ENCODE data around the gene POLR2A. TPM values are rescaled to one million over a fixed set of nuclear protein-coding genes. Genes with fewer than 3 reads are reported as not detected.

Gene POLR2A
- total and polyA plus RNA-seq, 10 of the 15 experiments (the other 5 are each of a cell fraction or from before 2014, with no cell fraction given) = 1.7 to 121 (median 33.4) TPM

Small RNA genes lying within 50 kb of the gene (small RNA-seq; reads per million reads assigned to genes)
- not detected for gene RF00019

Other genes starting within 250 kb of the POLR2A start
Only the 7 nearest of the 40 such genes appear.
- gene SPEM2, start 58.8 kb upstream of the POLR2A start, total RNA-seq (2014; rRNA removed) = not detected in 2 replicates
- not detected in 2 replicates for gene SPEM2, start 58.8 kb upstream of the POLR2A start, total RNA-seq (2014; rRNA removed; fragmentation: Illumina TruSeq; extraction: Trizol)
- not detected in 2 replicates for gene SPEM2, start 58.8 kb upstream of the POLR2A start, total RNA-seq (2021)
- gene SPEM2, start 58.8 kb upstream of the POLR2A start, polyA plus RNA-seq (2011; rRNA removed) = not detected in 2 replicates
- gene SPEM2, start 58.8 kb upstream of the POLR2A start, polyA plus RNA-seq (2014; fragmentation: Illumina TruSeq; extraction: Trizol) = not detected in 2 replicates
- not detected for gene SPEM2, start 58.8 kb upstream of the POLR2A start, polyA plus RNA-seq (2014; fragmentation: Nextera tagmentation; extraction: Ambion mirVana)
- gene SPEM2, start 58.8 kb upstream of the POLR2A start, polyA plus RNA-seq (2014; rRNA removed) = not detected in 2 replicates
- not detected for gene SPEM2, start 58.8 kb upstream of the POLR2A start, polyA plus RNA-seq (2016; fragmentation: Nextera tagmentation; extraction: Ambion mirVana)
- gene SPEM3, start 55.5 kb upstream of the POLR2A start, total RNA-seq (2014; rRNA removed) = not detected in 2 replicates
- gene SPEM3, start 55.5 kb upstream of the POLR2A start, total RNA-seq (2014; rRNA removed; fragmentation: Illumina TruSeq; extraction: Trizol) = not detected in 2 replicates
- not detected in 2 replicates for gene SPEM3, start 55.5 kb upstream of the POLR2A start, total RNA-seq (2021)
- not detected in 2 replicates for gene SPEM3, start 55.5 kb upstream of the POLR2A start, polyA plus RNA-seq (2011; rRNA removed)
- gene SPEM3, start 55.5 kb upstream of the POLR2A start, polyA plus RNA-seq (2014; fragmentation: Illumina TruSeq; extraction: Trizol) = not detected in 2 replicates
- gene SPEM3, start 55.5 kb upstream of the POLR2A start, polyA plus RNA-seq (2014; fragmentation: Nextera tagmentation; extraction: Ambion mirVana) = not detected
- gene SPEM3, start 55.5 kb upstream of the POLR2A start, polyA plus RNA-seq (2014; rRNA removed) = not detected in 2 replicates
- gene SPEM3, start 55.5 kb upstream of the POLR2A start, polyA plus RNA-seq (2016; fragmentation: Nextera tagmentation; extraction: Ambion mirVana) = not detected
- gene TMEM102, start 48.9 kb upstream of the POLR2A start, total RNA-seq (2014; rRNA removed) = 14.0 and 14.8 TPM in 2 replicates
- 4.2 and 5.1 TPM in 2 replicates for gene TMEM102, start 48.9 kb upstream of the POLR2A start, total RNA-seq (2014; rRNA removed; fragmentation: Illumina TruSeq; extraction: Trizol)
- 13.9 and 14.4 TPM in 2 replicates for gene TMEM102, start 48.9 kb upstream of the POLR2A start, total RNA-seq (2021)
- 2.6 and 6.5 TPM in 2 replicates for gene TMEM102, start 48.9 kb upstream of the POLR2A start, polyA plus RNA-seq (2011; rRNA removed)
- 1.9 and 4.5 TPM in 2 replicates for gene TMEM102, start 48.9 kb upstream of the POLR2A start, polyA plus RNA-seq (2014; fragmentation: Illumina TruSeq; extraction: Trizol)
- under 1 TPM in 1 of 2 experiments, not detected in 1; 0.04 TPM for gene TMEM102, start 48.9 kb upstream of the POLR2A start, polyA plus RNA-seq (2014; fragmentation: Nextera tagmentation; extraction: Ambion mirVana)
- 10.5 and 11.1 TPM in 2 replicates for gene TMEM102, start 48.9 kb upstream of the POLR2A start, polyA plus RNA-seq (2014; rRNA removed)
- 10 to 100 TPM; 11.3 to 12.8 TPM for gene TMEM102, start 48.9 kb upstream of the POLR2A start, polyA plus RNA-seq (2016; fragmentation: Nextera tagmentation; extraction: Ambion mirVana)
- gene FGF11, start 44.9 kb upstream of the POLR2A start, total RNA-seq (2014; rRNA removed) = 2.3 and 3.0 TPM in 2 replicates
- gene FGF11, start 44.9 kb upstream of the POLR2A start, total RNA-seq (2014; rRNA removed; fragmentation: Illumina TruSeq; extraction: Trizol) = 1.8 and 2.4 TPM in 2 replicates
- gene FGF11, start 44.9 kb upstream of the POLR2A start, total RNA-seq (2021) = 3.0 TPM in 2 replicates
- 15.6 and 21.1 TPM in 2 replicates for gene FGF11, start 44.9 kb upstream of the POLR2A start, polyA plus RNA-seq (2011; rRNA removed)
- gene FGF11, start 44.9 kb upstream of the POLR2A start, polyA plus RNA-seq (2014; fragmentation: Illumina TruSeq; extraction: Trizol) = 3.5 and 4.1 TPM in 2 replicates
- 1 to 10 TPM in 1 of 2 experiments, under 1 TPM in 1; 0.69 to 1.3 TPM for gene FGF11, start 44.9 kb upstream of the POLR2A start, polyA plus RNA-seq (2014; fragmentation: Nextera tagmentation; extraction: Ambion mirVana)
- gene FGF11, start 44.9 kb upstream of the POLR2A start, polyA plus RNA-seq (2014; rRNA removed) = 2.3 and 2.8 TPM in 2 replicates
- 1 to 10 TPM in 1 of 2 experiments, under 1 TPM in 1; 0.97 to 1.8 TPM for gene FGF11, start 44.9 kb upstream of the POLR2A start, polyA plus RNA-seq (2016; fragmentation: Nextera tagmentation; extraction: Ambion mirVana)
- 10.8 and 12.0 TPM in 2 replicates for gene CHRNB1, start 39.3 kb upstream of the POLR2A start, total RNA-seq (2014; rRNA removed)
- 12.8 and 12.9 TPM in 2 replicates for gene CHRNB1, start 39.3 kb upstream of the POLR2A start, total RNA-seq (2014; rRNA removed; fragmentation: Illumina TruSeq; extraction: Trizol)
- gene CHRNB1, start 39.3 kb upstream of the POLR2A start, total RNA-seq (2021) = 5.8 and 7.4 TPM in 2 replicates
- gene CHRNB1, start 39.3 kb upstream of the POLR2A start, polyA plus RNA-seq (2011; rRNA removed) = 9.1 and 11.0 TPM in 2 replicates
- 12.2 and 14.4 TPM in 2 replicates for gene CHRNB1, start 39.3 kb upstream of the POLR2A start, polyA plus RNA-seq (2014; fragmentation: Illumina TruSeq; extraction: Trizol)
- 10 to 100 TPM; 13.2 to 14.8 TPM for gene CHRNB1, start 39.3 kb upstream of the POLR2A start, polyA plus RNA-seq (2014; fragmentation: Nextera tagmentation; extraction: Ambion mirVana)
- 10.6 and 11.6 TPM in 2 replicates for gene CHRNB1, start 39.3 kb upstream of the POLR2A start, polyA plus RNA-seq (2014; rRNA removed)
- 10 to 100 TPM in 1 of 2 experiments, 1 to 10 TPM in 1; 8.5 to 10.7 TPM for gene CHRNB1, start 39.3 kb upstream of the POLR2A start, polyA plus RNA-seq (2016; fragmentation: Nextera tagmentation; extraction: Ambion mirVana)
- gene ZBTB4, start 4.7 kb upstream of the POLR2A start, total RNA-seq (2014; rRNA removed) = 7.6 and 8.3 TPM in 2 replicates
- 6.1 and 6.2 TPM in 2 replicates for gene ZBTB4, start 4.7 kb upstream of the POLR2A start, total RNA-seq (2014; rRNA removed; fragmentation: Illumina TruSeq; extraction: Trizol)
- gene ZBTB4, start 4.7 kb upstream of the POLR2A start, total RNA-seq (2021) = 14.9 and 15.1 TPM in 2 replicates
- gene ZBTB4, start 4.7 kb upstream of the POLR2A start, polyA plus RNA-seq (2011; rRNA removed) = 7.6 and 8.9 TPM in 2 replicates
- 9.2 and 9.4 TPM in 2 replicates for gene ZBTB4, start 4.7 kb upstream of the POLR2A start, polyA plus RNA-seq (2014; fragmentation: Illumina TruSeq; extraction: Trizol)
- 1 to 10 TPM; 2.0 to 3.0 TPM for gene ZBTB4, start 4.7 kb upstream of the POLR2A start, polyA plus RNA-seq (2014; fragmentation: Nextera tagmentation; extraction: Ambion mirVana)
- gene ZBTB4, start 4.7 kb upstream of the POLR2A start, polyA plus RNA-seq (2014; rRNA removed) = 8.9 and 9.7 TPM in 2 replicates
- gene ZBTB4, start 4.7 kb upstream of the POLR2A start, polyA plus RNA-seq (2016; fragmentation: Nextera tagmentation; extraction: Ambion mirVana) = 1 to 10 TPM; 4.3 to 4.6 TPM
- not detected in 2 replicates for gene SLC35G6, start 2.9 kb upstream of the POLR2A start, total RNA-seq (2014; rRNA removed)
- not detected in 2 replicates for gene SLC35G6, start 2.9 kb upstream of the POLR2A start, total RNA-seq (2014; rRNA removed; fragmentation: Illumina TruSeq; extraction: Trizol)
- not detected in 2 replicates for gene SLC35G6, start 2.9 kb upstream of the POLR2A start, total RNA-seq (2021)
- not detected in 2 replicates for gene SLC35G6, start 2.9 kb upstream of the POLR2A start, polyA plus RNA-seq (2011; rRNA removed)
- gene SLC35G6, start 2.9 kb upstream of the POLR2A start, polyA plus RNA-seq (2014; fragmentation: Illumina TruSeq; extraction: Trizol) = not detected in 2 replicates
- gene SLC35G6, start 2.9 kb upstream of the POLR2A start, polyA plus RNA-seq (2014; fragmentation: Nextera tagmentation; extraction: Ambion mirVana) = not detected
- gene SLC35G6, start 2.9 kb upstream of the POLR2A start, polyA plus RNA-seq (2014; rRNA removed) = not detected in 2 replicates
- under 1 TPM in 1 of 2 experiments, not detected in 1; 0.20 TPM for gene SLC35G6, start 2.9 kb upstream of the POLR2A start, polyA plus RNA-seq (2016; fragmentation: Nextera tagmentation; extraction: Ambion mirVana)

All from GM12878 (cell line).